ENCODE measurements around the gene RPL29. TPM values are rescaled to one million over a fixed set of nuclear protein-coding genes. Genes with fewer than 3 reads are reported as not detected.

The RPL29 gene
- polyA plus RNA-seq, 1 donor = 3,323 TPM

DNA sequence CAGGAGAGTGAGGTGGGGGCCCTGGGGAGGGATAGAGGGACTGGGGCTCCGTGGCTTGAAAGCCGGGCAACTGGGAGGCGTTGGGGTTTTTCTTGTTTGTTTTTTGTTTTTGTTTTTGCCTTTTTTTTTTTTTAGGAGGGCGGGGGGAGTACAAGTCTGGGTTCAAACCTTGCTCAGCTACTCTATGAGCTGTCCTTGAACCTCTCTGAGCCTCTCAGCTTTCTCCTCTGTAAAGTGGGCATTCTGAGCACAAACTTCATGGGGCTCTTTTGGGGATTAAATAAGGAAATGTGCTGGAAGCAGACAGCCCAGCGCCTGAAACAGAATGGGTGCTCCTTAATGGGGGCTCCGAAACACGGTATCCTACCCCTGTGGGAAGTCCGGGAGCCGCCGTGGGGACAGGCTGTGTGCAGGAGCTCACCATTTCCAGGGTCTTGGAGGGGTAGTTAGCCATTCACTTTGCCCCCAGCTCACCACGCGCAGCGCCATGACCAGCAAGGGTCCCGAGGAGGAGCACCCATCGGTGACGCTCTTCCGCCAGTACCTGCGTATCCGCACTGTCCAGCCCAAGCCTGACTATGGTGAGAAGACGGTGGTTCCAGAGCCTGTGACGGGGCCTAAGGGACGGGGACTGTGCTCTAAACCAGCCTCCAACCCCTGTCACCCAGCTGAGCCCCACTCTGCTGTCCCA, 12.0 kb downstream of the RPL29 start:
- DNase-seq (ENCODE audit: low read depth) = no peak

DNA sequence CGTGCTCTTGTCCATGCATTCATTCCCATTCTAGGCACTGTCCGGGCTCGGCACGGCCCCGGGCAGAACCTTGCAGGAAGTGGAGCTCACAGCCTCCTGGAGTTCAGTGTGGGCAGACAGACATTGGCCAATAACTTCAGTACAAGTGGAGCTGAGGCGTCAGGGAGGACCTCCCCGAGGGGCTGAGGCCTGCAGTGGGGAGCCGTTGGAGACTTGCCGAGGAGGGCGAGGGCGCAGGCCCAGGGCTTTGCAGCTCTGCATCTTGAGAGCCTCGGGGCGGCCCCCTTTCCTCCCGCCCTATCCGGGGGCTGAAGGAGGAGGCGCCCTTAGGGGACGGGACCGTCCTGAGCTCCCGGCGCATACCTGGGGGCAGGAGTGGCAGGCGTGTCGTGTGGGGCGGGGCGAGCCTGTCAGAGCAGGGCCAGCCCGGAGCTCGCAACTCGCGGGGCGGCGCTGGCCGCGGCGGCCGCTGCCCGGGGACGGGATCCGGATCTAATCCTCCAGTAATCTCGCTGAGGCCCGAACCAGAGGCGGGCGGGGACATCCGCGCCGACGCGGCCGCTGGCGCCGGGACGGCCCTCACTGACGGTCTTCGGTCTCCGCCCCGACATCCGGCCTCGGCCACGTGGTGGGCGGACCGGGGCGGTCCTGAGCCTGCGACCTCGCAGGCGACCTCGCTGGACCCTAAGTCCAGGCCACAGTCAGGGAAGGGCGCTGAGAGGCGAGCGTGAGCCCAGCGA, 12.7 kb downstream of the RPL29 start, which contains the start of gene ACY1:
Gene ACY1, plus strand, starts transcription at position 698 of the 740 bp plus-strand sequence. CDS start 530 bp downstream, outside the sequence.
- no peak for DNase-seq (ENCODE audit: low read depth)

DNA sequence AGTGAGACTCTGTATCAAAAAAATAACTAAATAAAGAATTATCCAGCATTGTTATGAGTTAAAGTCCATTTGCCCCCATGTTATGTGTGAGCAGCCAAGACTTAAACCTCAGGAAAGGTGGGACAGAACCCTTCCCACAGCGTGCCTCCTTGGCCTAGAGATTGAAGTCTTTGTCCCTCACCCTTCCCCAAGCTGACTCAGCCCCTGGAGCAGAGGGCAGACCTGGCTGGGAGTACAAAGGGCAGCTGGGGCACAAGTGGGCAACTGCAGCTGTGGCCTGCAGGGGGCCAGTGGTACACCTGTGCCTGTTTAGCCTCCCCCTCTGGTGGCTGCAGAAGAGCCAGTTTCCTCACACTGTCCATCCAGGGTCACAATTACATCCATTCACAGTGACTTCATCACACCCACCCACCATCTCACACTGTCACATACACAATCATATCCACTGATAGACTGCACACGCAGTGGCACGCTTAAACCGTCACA, 13.3 kb downstream of the RPL29 start:
- DNase-seq (ENCODE audit: low read depth) = no peak

DNA sequence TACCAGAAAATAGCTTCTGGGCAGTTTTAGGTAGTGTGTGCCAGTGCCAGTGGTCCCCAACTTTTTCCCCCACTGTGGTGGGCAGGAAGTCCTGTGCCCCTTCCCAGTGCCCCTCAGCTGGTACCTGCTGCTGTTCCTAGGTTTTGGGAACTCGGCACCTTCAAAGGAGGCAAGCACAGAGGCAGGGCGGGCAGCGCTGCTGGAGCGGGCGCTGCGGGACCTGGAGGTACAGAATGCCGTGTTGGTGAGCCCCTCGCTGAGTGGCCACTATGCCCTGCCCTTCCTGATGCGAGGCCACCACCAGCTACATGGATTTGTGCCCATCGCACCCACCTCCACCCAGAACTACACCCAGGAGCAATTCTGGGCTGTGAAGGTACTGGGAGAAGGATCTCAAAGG, 15.4 kb downstream of the RPL29 start:
- DNase-seq (ENCODE audit: low read depth) = no peak

DNA sequence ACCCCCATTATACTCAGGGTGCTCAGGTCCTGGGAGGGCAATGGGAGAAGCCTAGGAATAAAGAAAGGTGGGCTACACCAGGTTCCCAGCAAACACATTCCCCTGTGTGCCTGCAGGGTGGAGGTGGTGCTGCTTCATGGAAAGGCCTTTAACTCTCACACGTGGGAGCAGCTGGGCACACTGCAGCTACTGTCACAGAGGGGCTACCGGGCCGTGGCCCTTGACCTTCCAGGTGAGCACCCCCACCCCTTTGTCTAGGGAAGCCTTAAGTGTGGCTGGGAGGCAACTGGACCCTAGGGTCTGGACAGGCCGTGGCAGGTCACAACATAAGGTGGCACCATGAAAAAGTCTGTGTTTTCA, 17.6 kb downstream of the RPL29 start:
- no peak for DNase-seq (ENCODE audit: low read depth)

DNA sequence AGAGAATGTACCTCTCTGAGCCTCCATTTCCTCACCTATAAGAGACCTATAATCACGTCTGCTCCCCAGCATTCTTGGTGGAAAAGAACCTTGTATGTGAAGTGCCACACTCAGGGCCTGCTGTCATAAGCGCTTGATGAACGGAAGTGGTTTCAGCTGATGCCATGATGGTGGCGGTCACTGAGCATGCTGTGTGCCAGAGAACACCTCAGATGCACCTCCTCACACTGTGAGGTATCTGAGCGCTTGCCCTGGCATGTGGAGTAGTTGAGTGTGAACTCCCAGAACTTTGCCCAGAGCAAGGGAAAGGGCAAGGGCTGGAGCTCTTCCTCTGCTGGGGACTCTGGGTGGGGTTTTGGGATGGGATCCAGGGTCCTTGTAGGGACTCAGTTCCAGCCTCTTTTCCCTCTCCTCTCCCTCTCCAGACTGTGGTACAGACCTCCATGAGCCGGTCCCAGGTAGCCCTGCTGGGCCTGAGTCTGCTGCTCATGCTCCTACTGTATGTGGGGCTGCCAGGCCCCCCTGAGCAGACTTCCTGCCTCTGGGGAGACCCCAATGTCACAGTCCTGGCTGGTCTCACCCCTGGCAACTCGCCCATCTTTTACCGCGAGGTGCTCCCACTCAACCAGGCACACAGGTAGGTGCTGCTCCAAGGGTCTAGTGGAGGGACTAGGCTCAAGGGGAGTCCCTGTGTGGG, 18.1 kb downstream of the RPL29 start:
- no peak for DNase-seq (ENCODE audit: low read depth)

DNA sequence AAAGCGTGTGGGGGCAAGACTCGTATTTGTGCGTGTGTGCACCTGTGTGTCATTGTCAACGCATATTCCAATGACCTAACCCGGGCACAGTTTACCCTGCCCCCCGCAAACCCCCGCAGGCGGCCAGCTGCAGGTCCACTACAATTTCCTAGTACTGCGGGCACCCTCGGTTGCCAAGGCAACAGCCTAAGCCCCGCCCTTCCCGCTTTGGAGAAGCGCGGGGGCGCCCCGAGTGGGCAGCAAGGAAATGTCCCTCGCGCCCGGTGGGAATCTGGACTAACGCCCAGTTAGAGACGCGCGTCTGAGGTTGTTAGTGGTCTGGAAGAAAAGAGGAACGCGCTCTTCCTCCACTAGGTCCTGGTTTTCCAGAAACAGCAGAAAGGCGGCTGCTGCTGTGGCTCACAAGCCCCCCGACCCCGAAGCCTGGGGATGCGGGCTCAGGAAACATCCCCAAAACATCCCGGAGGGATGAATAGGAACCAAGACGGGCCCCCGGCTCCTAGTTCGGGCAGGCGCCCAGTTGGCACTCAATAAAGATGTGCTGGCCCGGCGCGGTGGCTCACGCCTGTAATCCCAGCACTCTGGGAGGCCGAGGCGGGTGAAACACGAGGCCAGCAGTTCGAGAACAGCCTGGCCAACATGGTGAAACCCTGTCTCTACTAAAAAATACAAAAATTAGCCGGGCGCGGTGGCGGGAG, 19.7 kb downstream of the RPL29 start:
- no peak for DNase-seq (ENCODE audit: low read depth)

DNA sequence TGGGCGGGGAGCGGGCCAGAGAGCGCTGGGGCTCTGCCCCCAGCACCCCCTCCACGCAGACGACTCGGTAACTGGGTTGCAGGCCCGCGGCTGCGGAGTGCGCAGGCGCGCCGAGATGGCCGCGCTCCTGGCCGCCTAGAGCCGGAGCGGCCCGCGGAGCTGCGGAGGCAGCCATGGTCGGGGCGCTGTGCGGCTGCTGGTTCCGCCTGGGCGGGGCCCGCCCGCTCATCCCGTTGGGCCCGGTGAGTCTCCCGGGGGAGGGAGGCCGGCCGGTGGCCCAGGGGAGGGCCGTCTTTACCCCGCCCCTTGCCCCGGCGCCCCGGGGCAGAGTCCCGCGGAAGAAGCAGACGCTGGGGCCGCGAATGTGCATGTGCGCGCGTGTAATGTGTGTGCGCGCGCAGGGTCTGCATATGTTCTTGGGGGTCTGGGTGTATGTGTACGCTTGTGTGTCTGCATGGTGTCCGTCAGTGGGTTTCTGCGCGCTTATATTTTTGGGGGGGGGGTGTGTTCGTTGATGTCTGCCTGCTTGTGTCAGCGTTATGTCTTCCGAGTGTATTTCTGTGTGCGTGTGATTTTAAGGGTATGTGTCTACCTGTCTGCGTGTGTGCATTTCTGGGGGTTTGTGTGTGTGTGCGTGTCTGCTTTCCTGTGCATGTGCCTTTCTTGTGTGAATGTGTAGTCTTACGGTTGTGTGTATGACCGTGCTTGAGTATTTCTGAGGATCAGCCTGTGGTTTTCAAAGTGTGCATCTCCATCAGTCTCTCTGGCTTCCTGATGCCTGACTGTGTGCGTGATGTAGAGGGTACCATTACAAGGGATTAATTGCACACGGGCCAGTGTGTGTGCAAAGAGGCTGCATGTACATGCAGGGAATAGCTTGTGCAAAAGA, 20.5 kb downstream of the RPL29 start, which contains the start of gene ABHD14A:
Gene ABHD14A, plus strand, starts transcription at position 102 of the 889 bp plus-strand sequence. Its CDS starts 72 bp downstream, at position 174.
- DNase-seq (ENCODE audit: low read depth) = no peak

DNA sequence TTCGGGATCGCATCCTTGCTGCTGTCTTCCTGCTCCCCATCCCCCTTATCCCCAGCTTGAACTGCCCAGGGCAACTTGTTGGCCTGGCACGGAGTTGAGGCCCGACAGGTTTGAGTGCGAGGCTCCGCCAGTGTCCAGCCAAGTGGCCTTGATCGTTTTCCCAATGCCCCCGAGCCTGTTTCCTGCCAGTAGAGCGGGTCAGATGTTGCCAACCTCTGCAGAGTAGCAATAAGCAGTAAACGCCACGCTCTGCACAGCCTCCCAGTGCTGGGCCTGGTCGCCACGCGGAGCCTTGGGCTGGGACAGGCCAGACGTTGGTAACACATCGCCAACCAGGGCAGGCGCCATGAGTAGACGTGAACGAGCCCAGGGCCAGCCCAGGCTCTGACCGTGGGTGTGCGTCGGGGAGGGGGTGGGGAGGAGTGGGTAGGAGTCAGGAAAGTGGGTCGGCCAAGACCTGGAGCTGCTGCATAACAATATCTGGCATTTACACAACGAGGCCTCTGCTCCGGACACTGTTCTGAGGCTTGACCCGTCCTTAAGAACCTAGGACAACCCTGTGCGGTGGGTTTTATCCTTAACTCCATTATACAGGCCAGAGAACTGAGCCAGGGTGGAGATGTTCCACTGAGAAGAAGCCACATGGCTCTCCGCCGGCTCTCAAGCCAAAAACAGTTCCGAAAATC, 21.3 kb downstream of the RPL29 start:
- no peak for DNase-seq (ENCODE audit: low read depth)

DNA sequence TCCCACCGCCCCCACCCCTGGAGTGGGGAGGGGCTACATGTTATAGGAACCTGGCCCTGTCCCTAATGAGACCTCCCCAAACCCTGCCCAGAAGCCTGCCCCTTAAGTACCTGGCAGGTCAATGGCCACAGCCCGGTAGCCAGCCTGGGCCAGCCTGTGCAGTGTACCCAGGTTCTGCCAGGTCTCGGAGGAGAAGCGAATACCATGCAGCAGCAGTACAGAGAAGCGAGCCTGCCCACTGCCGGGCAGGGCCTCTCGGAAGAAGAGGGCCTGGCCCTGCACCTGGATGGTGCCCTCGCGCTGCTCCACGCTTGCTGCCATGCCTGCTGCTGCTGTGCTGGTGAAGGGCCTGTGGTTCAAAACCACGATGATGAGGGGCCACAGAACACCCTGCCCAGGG, 24.3 kb downstream of the RPL29 start:
- DNase-seq (ENCODE audit: low read depth) = no peak

DNA sequence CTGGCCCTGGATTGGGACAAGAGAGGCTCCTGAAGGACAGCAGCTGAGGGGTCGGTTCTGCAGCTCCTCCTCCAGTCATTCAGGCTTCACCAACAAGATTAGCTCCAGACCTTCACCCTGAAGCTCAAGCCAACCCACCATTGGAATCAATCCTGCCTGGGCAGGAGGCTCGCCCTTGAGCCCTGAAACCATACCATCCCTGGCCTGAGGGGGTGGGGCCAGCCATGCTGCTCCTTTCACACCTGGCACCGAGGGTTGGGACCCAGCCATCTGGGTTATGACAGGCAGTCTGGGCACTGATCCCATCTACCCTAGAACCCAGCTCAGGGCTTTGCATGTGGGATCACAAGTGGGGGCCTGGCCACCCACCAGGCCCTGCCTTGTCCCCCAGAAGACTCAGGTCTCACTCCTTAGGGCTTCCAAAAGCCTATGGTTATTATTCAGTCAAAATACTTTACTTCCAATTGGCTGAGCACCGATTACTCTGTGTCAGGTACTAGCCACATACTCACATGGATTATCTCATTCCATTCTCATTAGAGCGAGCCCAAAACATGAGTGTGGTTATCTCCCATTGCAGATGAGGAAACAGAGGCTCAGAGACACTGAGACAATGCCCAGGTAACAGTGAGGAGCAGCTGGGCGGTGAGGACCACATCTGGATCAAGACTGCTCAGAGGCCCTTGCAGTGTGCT, 24.9 kb downstream of the RPL29 start:
- DNase-seq (ENCODE audit: low read depth) = no peak

DNA sequence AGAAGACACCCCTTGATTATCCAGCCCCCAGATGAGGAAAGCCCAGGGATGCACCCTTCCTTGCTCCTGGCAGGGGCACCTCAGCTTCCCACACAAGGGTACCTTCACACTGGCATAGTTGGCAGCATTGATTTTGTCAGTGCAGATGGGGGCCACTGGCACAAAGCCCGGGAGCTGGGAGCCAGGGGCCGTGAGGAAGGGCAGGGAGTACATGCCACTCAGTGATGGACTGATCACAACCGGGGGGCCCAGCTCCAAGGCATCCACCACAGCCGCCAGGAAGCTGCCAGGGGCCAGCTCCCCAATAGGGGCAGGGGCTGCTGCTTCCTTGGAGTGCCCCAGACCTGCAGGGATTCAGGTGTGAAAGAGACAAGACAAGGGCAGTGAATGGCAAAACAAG, 25.9 kb downstream of the RPL29 start:
- no peak for DNase-seq (ENCODE audit: low read depth)

DNA sequence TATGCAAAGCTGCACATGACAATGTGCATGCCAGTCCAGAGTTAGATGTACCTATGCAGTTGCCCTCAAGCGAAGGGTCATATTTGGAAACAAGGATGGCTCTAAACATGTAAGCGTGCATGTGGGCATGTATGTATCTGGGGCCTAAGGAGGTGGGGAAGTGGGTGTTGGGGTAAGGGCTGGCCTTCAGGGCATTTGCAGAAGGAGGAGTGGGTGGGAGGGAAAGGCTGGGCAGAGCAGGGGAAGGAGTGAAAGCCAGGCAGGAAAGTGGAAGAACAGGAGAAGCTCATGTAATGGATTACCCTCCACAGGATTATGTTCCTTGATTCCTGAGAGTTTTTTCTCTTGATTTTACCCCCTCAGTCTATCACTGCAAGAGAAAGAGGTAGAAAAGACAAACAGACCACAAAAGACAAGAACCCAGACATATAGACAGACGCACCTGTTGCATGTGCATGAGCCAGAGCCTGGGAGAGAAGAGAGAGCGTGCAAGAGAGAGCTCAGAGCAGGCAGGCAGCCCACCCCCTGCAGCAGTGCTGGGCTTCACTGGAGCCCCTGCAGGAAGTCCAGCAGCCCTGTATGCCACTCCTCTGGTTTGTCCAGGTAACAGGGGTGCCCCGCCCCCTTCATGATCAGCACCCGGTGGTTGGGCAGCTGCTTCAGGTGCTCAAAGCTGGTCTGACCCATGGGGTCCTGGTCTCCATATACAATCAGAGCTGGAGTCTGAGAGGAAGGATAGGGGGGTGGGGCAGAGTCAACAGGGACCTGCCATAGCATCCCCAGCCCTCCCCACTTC, 26.6 kb downstream of the RPL29 start:
- no peak for DNase-seq (ENCODE audit: low read depth)

DNA sequence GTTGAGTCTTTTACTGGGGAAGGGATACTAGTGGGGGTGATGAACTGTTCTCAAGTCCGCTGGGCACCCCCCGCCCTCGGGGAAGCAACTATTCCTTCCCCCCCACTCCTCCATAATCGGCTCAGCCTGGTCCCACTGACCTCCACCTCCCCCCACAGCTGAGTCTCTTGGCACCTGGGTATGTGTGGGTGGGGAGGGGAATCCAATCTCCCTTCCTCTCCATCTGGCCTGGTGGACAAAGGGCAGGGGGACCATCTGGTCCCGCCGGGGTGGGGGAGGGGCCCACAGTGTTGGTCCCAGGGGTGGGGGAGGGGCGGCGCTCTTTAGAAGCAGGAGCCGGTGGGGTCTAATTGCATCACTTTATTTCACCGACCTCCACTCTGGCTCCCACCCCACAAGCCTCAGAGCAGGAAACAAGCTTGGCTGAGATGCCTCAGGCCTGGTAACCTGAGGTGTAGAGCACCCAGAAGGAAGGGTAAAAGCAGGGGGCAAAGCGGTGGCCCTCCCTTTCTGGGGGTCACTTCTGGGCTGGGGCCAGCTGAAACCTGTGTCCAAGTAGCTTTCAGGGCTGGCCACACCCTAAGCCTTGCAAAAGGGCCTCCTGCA, 27.4 kb downstream of the RPL29 start:
- DNase-seq (ENCODE audit: low read depth) = no peak

DNA sequence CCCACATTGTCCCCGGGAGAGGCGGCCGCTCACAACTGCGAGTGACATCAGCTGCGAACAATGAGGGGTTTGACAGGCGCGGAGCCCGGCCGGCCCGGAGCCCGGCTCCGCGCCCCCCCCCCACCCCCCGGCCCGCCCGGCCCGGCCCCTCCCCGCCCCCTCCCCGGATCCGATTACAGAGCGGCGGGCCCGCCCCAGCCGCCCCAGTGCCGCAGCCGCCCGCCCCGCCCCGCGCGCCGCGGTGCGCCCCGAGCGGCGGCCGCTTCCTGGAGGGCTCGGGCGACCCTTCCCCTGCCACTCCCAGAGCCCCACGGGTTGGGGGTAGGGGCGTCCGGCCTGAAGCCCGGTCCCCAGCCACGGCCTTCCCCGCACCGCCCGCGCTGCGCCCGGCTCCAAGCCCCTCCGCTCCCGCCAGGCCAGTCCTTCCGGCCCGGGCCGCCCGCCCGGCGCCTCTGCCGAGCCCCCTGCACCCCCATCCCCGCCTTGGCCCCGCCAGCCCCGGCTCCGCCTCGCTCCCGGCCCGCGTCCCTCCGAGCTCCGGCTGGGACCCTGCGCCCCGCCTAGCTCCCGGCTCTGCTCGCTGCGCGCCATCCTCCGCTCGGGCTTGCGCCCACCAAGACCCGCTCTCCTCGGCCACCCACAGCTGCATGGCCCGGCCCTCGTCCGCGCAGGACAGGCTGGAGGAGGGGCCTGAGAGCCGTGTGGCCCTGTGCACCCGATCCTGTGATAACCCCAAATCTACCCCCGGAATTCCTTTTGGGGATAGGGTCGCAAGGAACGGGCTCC, 28.1 kb downstream of the RPL29 start, which contains the start of gene PCBP4:
Gene PCBP4, minus strand, starts transcription at position 71 of the 786 bp plus-strand sequence. CDS start 6,214 bp downstream, outside the sequence.
- no peak for DNase-seq (ENCODE audit: low read depth)

DNA sequence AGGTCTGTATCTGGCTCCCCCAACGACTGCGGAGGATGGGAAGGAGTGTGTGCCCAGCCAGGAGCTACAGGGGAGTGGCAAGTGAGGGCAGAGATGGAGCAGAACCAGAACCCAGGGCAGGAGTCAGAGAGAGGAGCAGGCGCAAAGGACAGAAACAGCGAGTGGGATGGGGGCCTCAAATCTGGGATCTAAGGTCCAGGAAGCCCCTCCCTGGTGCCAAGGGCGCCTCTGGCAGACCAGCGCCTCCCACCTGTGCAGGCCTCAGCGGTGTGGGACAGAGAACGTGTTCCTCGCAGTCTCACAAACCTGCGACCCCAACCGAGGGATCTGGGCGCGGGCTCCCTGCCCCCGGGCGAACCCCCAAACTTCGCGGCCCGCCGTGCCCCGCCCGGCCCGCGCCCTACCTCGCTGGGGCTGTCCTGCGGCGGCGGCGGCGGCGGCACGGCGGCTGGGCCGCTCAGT, 28.7 kb downstream of the RPL29 start:
- no peak for DNase-seq (ENCODE audit: low read depth)

DNA sequence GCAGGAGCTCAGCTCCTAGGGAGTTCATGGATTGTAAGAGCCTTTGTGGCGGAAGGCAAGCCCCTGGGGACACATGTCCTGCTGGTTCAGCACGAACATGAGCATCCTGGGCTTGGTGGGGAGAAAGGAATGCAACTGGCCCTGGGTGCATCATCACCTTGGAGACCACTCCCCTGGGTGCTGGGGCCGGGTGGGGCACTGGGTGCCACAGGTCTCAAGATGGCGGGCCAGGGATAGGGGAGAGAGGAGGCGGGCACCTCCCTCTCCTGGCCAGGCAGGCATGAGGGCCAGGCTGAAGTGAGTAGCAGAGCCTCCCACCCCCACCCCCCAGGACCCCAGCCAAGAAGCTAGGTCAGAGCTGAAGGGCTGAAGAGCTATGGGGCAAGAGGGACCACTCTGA, 29.2 kb downstream of the RPL29 start:
- no peak for DNase-seq (ENCODE audit: low read depth)

Data from forelimb muscle (tissue), 1 donor.